Measurements from ENCODE around the gene PHLDA2.

The PHLDA2 gene

GRCh38 chr11:2914455-2915195, 14.6 kb downstream of the PHLDA2 start:
- CTCF ChIA-PET, result no interaction called here
- POLR2A ChIA-PET, result no interaction called here
- TF ChIP-seq ARNT (IDR thresholded peaks at IDR 0.05) (no peak), NFRKB (IDR thresholded peaks at IDR 0.05) (no peak), HDGF (IDR thresholded peaks at IDR 0.05; ENCODE audit: borderline replicate concordance) (no peak), FOXK2 (IDR thresholded peaks at IDR 0.05) (no peak), ZNF384 (IDR thresholded peaks at IDR 0.05) (no peak), SP1 (IDR thresholded peaks at IDR 0.05) (no peak), ELF4 (IDR thresholded peaks at IDR 0.05) (no peak), BHLHE40 (IDR thresholded peaks at IDR 0.05; ENCODE audit: borderline replicate concordance) (no peak), SUZ12 (IDR thresholded peaks at IDR 0.05) (no peak), FOXM1 (IDR thresholded peaks at IDR 0.05; ENCODE audit: borderline replicate concordance) (no peak)
- TF ChIP-seq, protein P1, sequence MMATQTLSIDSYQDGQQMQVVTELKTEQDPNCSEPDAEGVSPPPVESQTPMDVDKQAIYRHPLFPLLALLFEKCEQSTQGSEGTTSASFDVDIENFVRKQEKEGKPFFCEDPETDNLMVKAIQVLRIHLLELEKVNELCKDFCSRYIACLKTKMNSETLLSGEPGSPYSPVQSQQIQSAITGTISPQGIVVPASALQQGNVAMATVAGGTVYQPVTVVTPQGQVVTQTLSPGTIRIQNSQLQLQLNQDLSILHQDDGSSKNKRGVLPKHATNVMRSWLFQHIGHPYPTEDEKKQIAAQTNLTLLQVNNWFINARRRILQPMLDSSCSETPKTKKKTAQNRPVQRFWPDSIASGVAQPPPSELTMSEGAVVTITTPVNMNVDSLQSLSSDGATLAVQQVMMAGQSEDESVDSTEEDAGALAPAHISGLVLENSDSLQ (IDR thresholded peaks at IDR 0.05), result no peak
- no peak for DNase-seq (ENCODE audit: extremely low spot score)

DNA sequence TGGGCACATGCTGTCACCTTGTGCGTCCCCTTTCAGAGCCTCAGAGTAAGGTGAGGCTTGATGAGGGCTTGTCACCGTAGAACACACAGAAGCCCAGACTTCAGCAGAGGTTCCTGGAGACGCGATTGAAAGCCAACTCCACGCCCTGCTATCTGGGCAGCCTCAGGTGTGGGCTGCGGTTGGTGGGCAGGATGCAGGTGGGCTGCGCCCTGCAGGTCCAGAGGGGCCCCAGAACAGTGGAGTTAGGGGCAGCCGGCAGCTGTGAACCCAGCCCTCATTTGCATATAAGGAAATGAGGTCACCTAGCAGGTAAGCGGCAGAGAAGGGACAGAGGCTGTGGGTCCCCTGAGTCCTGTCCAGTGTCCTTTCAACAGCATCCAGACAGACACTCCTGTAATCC, 15.4 kb downstream of the PHLDA2 start:
- POLR2A ChIA-PET, result no interaction called here
- CTCF ChIA-PET, result no interaction called here
- no peak for TF ChIP-seq HDGF (IDR thresholded peaks at IDR 0.05; ENCODE audit: borderline replicate concordance)
- TF ChIP-seq TARDBP (IDR thresholded peaks at IDR 0.05), result no peak
- TF ChIP-seq SP1 (IDR thresholded peaks at IDR 0.05), result no peak
- no peak for TF ChIP-seq FOXA1 (IDR thresholded peaks at IDR 0.05)
- no peak for TF ChIP-seq LEF1 (IDR thresholded peaks at IDR 0.05; ENCODE audit: borderline replicate concordance)
- no peak for TF ChIP-seq ZNF384 (IDR thresholded peaks at IDR 0.05)
- TF ChIP-seq FOXM1 (IDR thresholded peaks at IDR 0.05; ENCODE audit: borderline replicate concordance), result no peak
- TF ChIP-seq SUZ12 (IDR thresholded peaks at IDR 0.05), result no peak
- DNase-seq (ENCODE audit: extremely low spot score), result no peak

DNA sequence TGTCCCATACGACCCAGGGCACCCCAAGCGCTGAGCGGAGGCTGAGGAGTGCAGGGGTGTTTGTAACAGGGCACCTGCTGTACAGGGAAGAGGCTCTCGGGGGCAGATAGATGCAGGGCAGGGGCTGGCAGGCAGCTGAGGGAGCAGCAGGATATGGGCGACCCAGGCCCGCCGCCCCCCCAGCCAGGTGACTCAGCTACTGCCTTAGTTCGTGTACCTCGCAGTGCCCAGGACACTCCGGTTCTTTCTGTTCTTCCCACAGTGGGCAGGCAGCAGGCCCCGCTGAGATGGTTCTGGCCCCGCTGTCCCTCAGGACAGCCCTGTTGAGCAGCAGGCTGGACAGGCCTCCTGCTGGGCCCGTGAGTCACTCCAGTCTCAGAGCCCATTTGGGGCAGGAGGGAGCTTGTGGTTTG, 16.2 kb downstream of the PHLDA2 start:
- no peak for DNase-seq (ENCODE audit: extremely low spot score)
- POLR2A ChIA-PET, result interaction anchor here (1.0 kb wide), 1 partner anchor 11 kb away, joined by 4 read pairs; a partner anchor contains a TSS
- CTCF ChIA-PET, result no interaction called here
- no peak for TF ChIP-seq SUZ12 (IDR thresholded peaks at IDR 0.05)
- TF ChIP-seq ARNT (IDR thresholded peaks at IDR 0.05), result no peak
- TF ChIP-seq, protein P1 (IDR thresholded peaks at IDR 0.05), result no peak
- no peak for TF ChIP-seq ZNF384 (IDR thresholded peaks at IDR 0.05)
- TF ChIP-seq FOXM1 (IDR thresholded peaks at IDR 0.05; ENCODE audit: borderline replicate concordance), result no peak
- TF ChIP-seq NFRKB (IDR thresholded peaks at IDR 0.05), result no peak
- TF ChIP-seq FOXK2 (IDR thresholded peaks at IDR 0.05), result no peak
- no peak for TF ChIP-seq TARDBP (IDR thresholded peaks at IDR 0.05)
- TF ChIP-seq BHLHE40 (IDR thresholded peaks at IDR 0.05; ENCODE audit: borderline replicate concordance), result no peak
- TF ChIP-seq FOXA1 (IDR thresholded peaks at IDR 0.05), result no peak
- no peak for TF ChIP-seq SP1 (IDR thresholded peaks at IDR 0.05)
- no peak for TF ChIP-seq ELF4 (IDR thresholded peaks at IDR 0.05)
- no peak for TF ChIP-seq CTBP1 (IDR thresholded peaks at IDR 0.05; ENCODE audit: borderline replicate concordance)
- TF ChIP-seq LEF1 (IDR thresholded peaks at IDR 0.05; ENCODE audit: borderline replicate concordance), result no peak
- no peak for TF ChIP-seq L3MBTL2 (conservative IDR thresholded peaks at IDR 0.05)
- TF ChIP-seq HDGF (IDR thresholded peaks at IDR 0.05; ENCODE audit: borderline replicate concordance), result no peak

DNA sequence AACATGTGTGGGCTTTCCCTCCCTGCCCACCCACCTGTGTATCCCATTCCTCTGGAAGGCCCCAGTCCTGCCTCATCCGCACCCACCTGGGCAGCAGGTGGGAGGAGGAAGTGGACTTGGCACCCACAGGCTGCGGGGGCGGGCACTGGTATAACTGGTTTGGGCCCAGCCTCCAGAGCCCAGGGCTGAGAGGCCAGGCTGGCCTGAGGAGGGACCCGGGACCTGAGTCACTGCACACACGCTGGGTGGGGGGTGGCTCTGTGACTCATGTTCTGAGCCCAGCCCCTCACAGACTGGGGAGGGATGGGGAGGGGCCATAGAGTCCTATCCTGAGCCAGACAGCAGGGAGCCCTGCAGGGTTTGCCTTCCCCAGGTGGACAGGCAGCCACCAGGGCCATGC, 16.7 kb downstream of the PHLDA2 start:
- POLR2A ChIA-PET, result interaction anchor here (1.0 kb wide), 1 partner anchor 10 kb away, joined by 4 read pairs; a partner anchor contains a TSS
- CTCF ChIA-PET, result no interaction called here
- DNase-seq (ENCODE audit: extremely low spot score), result no peak
- TF ChIP-seq BHLHE40 (IDR thresholded peaks at IDR 0.05; ENCODE audit: borderline replicate concordance) (no peak), TARDBP (IDR thresholded peaks at IDR 0.05) (no peak), FOXA1 (IDR thresholded peaks at IDR 0.05) (no peak), HDGF (IDR thresholded peaks at IDR 0.05; ENCODE audit: borderline replicate concordance) (no peak), FOXK2 (IDR thresholded peaks at IDR 0.05) (no peak), ELF4 (IDR thresholded peaks at IDR 0.05) (no peak), L3MBTL2 (conservative IDR thresholded peaks at IDR 0.05) (no peak), NFRKB (IDR thresholded peaks at IDR 0.05) (no peak), SP1 (IDR thresholded peaks at IDR 0.05) (no peak), ZNF384 (IDR thresholded peaks at IDR 0.05) (no peak), SUZ12 (IDR thresholded peaks at IDR 0.05) (no peak), CTBP1 (IDR thresholded peaks at IDR 0.05; ENCODE audit: borderline replicate concordance) (no peak)
- TF ChIP-seq, protein P1 (IDR thresholded peaks at IDR 0.05), result no peak

DNA sequence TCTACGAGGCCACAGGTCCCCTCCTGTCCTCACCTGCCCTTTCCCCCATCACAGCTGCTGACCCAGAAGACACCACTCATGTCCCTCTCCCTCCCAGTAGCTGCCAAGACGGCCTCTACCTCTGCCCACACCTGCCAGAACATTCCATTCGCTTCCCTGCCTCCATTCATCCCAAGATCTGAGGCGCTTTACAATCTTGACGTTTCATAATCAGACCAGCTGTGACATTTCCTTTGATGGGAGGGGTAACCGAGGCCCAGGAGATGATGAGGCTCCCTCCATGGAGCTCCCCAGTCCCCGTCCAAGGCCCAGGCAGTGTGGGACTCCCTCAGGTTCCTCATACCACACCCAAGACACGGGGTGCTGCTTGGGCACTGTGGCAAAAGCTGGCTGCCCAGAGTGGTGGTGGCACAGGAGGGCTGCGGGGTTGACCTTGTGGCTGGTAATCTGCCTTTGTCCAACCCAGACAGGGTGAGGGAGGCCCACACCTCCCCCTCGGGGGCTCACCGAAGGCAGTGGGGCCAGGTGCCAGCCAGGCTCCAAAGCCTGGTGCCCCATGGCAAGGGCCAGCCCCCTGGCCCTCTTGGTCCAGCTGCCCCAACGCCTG, 17.3 kb downstream of the PHLDA2 start:
- CTCF ChIA-PET, result interaction anchor here (0.6 kb wide), 1 partner anchor 9 kb away, joined by 3 read pairs; no protein-coding TSS in a partner anchor
- no peak for DNase-seq (ENCODE audit: extremely low spot score)

More for the DNA sequence above, 17.3 kb downstream of the PHLDA2 start:
- POLR2A ChIA-PET, result interaction anchor here (1.7 kb wide), 1 partner anchor 18 kb away, joined by 6 read pairs; the partner anchor contains the start of gene PHLDA2
- no peak for TF ChIP-seq ELF4 (IDR thresholded peaks at IDR 0.05)
- no peak for TF ChIP-seq LEF1 (IDR thresholded peaks at IDR 0.05; ENCODE audit: borderline replicate concordance)
- TF ChIP-seq FOXM1 (IDR thresholded peaks at IDR 0.05; ENCODE audit: borderline replicate concordance), result no peak
- no peak for TF ChIP-seq ARNT (IDR thresholded peaks at IDR 0.05)
- no peak for TF ChIP-seq FOXA1 (IDR thresholded peaks at IDR 0.05)
- no peak for TF ChIP-seq HDGF (IDR thresholded peaks at IDR 0.05; ENCODE audit: borderline replicate concordance)
- TF ChIP-seq FOXK2 (IDR thresholded peaks at IDR 0.05), result no peak
- TF ChIP-seq ZNF384 (IDR thresholded peaks at IDR 0.05), result no peak
- TF ChIP-seq NFRKB (IDR thresholded peaks at IDR 0.05), result no peak
- TF ChIP-seq TARDBP (IDR thresholded peaks at IDR 0.05), result no peak
- TF ChIP-seq BHLHE40 (IDR thresholded peaks at IDR 0.05; ENCODE audit: borderline replicate concordance), result no peak
- no peak for TF ChIP-seq L3MBTL2 (conservative IDR thresholded peaks at IDR 0.05)
- TF ChIP-seq SUZ12 (IDR thresholded peaks at IDR 0.05), result no peak
- TF ChIP-seq, protein P1 (IDR thresholded peaks at IDR 0.05), result no peak
- TF ChIP-seq SP1 (IDR thresholded peaks at IDR 0.05), result no peak

All from HEK293T (cell line).